GM12872 (cell line): ENCODE measurements around the gene IL22RA2.

Experiments
- TF ChIP-seq, protein P1 (sequence below): IDR thresholded peaks from 3 replicates; pipeline ENCODE4 v1.5.1; 2011; ENCODE audit warnings: low read depth, mild to moderate bottlenecking, low read length, moderate library complexity; ENCODE audit not compliant: insufficient read depth

IL22RA2 gene

DNA sequence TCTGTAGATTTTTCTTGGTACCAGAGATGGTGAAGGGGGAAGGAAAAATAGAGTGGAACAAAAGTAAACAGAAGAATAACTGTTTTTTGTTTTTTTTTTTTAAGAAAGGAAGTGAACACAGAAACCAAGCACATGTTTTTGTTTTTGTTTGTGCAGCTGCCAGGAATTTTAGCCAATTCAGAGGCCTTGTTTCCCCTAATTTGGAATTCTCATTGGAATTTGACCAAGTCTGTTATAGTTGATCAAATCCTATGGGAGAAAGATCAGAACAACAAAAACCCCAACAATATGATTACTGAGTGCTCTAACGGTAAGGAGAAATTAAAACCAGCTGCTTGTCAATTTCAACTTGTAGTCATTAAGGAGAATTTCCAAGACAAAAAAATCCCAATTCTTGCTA, 18.2 kb upstream of the IL22RA2 start:
- TF ChIP-seq, protein P1, sequence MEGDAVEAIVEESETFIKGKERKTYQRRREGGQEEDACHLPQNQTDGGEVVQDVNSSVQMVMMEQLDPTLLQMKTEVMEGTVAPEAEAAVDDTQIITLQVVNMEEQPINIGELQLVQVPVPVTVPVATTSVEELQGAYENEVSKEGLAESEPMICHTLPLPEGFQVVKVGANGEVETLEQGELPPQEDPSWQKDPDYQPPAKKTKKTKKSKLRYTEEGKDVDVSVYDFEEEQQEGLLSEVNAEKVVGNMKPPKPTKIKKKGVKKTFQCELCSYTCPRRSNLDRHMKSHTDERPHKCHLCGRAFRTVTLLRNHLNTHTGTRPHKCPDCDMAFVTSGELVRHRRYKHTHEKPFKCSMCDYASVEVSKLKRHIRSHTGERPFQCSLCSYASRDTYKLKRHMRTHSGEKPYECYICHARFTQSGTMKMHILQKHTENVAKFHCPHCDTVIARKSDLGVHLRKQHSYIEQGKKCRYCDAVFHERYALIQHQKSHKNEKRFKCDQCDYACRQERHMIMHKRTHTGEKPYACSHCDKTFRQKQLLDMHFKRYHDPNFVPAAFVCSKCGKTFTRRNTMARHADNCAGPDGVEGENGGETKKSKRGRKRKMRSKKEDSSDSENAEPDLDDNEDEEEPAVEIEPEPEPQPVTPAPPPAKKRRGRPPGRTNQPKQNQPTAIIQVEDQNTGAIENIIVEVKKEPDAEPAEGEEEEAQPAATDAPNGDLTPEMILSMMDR: no peak

DNA sequence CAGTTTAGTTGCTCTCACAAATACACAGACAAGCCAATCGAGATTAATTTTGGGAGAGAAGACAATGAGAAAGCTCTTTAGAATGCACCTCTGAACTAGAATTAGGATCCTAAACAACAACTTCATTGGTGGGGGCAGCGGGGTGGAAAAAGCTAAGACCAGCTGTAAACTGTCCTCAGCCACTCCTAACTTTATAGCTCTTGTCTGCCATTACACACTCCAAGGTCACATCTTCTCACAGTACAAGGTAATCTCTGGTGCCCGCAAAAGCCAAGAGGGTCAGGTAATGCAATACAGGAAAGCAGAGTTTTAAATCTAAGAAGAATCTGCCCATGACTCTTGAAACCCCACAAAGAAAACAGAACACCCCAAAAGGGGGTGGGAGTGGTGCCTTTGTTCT, 17.8 kb upstream of the IL22RA2 start:
- TF ChIP-seq, protein P1: no peak

DNA sequence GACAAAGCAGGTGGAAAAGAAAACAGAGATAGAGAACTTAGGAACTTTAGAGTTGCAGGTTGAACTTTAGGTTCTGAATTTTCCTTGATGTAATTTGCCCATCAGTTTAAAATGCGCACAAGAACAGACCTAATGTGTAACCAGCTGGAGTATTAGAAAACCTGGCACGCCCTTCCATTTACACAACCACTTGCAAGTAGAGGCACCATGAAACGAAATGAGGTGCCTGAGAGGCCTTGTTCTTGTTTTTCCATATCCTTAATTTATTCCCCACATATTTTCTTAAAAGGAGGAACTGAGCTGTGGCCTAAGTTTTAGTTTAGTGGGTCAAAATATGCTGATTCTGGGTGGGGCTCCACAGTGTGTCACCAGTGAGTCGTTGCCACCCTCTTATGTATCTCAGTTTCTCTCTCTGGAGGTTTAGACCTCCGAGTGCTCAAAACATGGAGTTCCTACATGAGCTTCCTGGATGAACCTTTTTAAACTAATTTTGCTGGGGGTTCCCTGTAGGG, 17.2 kb upstream of the IL22RA2 start:
- TF ChIP-seq, protein P1: no peak

DNA sequence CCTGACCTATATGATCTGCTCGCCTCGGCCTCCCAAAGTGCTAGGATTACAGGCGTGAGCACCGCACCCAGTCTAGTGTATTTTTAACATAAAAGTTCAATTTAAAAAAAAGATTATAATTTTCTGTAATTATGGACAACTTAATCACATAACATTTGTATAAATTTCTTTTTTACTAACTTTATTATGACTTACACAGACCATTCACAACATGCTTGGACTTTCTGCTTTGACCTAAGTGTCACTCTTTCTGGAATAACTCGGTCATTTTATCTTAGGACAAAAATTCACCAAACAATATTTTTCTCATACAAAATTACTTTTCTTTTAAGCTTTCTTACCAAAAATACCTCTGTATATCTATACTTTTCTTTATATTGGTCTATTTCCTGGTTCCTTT, 15.4 kb upstream of the IL22RA2 start:
- TF ChIP-seq, protein P1: no peak

DNA sequence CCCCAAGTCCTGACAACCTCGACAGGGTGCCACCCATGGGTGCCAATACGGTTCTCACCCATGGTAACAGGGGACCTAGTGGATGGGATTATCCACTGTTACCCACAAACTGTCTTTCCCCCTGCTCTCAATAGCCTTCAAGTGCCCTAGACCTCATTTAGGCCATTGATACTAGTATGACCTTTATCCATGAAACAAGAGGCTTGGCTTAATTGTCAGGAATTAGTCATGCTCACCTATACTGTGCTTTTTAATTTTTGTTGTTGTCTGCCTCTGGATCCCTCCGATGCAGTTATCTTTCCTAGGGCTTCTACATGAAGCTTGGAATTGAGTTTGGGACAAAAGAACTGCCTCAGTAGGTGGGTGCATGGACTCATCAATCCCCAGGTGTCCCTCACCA, 11.8 kb upstream of the IL22RA2 start:
- TF ChIP-seq, protein P1: no peak

DNA sequence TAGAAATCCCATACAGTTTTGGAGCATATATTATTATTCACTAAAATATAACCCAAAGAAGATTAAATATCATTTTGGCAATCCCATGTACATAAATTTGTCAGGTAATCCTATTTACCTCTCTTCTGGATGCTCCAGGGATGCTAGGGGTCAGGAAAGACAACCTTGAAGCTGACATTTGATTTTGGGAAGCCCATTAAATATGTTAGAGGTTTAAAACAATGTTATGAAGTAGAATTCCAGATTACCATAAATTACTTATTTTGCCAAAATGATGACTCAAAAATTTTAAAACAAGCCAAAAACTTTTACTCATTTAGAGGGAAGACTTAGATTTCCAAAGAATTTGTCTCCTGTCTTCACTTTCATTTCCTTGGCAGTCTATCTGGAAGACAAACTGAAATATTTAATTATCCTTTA, 9.2 kb upstream of the IL22RA2 start:
- TF ChIP-seq, protein P1: no peak

DNA sequence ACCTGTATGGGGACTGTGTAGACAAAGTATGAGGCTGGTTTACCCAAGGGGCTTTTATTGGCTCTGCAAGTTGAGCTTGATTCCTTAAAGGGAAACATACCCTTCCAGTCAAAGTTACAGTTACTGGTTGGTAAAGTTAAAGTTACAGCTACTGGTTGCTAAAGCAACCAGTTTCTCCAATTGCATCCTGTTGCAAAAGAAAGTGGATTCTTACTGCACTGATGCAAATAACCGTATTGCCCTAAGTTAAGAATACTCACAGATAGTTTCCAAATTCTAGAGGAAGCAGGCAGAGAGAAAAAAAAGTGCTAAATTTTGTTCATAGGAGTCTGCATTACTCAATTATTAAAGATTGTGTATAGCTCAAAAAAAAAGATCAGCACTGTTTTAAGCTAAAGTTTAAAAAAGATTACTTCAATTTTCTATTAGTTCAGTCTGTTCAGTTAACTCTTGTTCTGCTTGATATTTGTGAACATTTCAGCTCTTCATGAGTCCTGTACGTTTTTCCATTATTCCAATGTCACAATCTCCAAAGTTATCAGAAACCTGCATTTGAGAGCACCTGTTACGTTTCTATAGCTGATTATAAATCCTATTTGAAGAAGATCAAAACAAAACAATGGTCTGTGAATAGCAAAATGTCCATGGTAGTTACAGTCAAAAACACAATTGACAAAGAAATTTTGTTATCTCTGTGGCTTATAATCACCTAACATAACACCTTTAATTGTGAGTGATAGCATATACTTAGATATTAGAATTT, 8.6 kb upstream of the IL22RA2 start:
- TF ChIP-seq, protein P1: no peak

DNA sequence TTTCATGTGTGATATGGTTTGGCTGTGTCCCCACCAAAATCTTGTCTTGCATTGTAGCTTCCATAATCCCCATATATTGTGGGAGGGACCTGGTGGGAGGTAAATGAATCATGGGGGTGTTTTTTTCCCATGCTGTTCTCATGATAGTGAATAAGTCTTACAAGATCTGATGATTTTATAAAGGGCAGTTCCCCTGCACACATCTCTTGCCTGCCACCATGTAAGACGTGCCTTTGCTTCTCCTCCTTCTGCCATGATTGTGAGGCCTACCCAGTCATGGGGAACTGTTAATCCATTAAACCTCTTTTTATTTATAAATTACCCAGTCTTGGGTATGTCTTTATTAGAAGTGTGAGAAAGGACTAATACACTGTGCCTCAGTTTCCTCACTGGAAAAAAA, 4.2 kb upstream of the IL22RA2 start:
- TF ChIP-seq, protein P1: no peak
